HG02938 (cell line): ENCODE measurements around the gene GLB1L2.
A peak's percentile ranks its signal among the peaks of the same experiment; 100 is the strongest.

ENCODE experiments used
- ATAC-seq: cut with Tn5 transposase; IDR thresholded peaks from one replicate; pipeline ENCODE4 v1.9.1; 2021; ENCODE audit warnings: mild to moderate bottlenecking, moderate library complexity; ENCODE audit not compliant: unreplicated experiment

The GLB1L2 gene

GRCh38 chr11:134346101-134346975, 14.6 kb downstream of the GLB1L2 start:
- no peak for ATAC-seq

- ATAC-seq, result no peak
Observed at GRCh38 chr11:134346976-134347350, 15.2 kb downstream of the GLB1L2 start.

DNA sequence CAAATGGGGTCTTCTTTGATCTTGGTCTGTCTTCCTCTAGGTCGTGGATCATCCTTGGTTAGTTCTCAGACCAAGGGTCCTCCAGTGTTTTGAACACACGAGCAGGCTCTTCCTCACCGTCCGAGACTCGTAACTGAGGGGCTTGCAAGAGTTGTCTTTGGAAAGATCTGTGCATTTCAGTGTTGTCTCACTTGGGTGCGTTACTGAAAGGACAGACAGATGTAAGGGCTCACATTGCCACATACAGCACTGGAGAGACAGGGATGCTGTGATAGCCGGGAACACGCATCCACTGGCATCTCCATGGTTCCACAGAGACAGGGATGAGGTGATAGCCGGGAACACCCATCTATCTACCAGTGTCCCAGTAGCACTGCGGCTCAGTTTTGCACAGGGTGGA, 15.7 kb downstream of the GLB1L2 start:
- ATAC-seq, result no peak

DNA sequence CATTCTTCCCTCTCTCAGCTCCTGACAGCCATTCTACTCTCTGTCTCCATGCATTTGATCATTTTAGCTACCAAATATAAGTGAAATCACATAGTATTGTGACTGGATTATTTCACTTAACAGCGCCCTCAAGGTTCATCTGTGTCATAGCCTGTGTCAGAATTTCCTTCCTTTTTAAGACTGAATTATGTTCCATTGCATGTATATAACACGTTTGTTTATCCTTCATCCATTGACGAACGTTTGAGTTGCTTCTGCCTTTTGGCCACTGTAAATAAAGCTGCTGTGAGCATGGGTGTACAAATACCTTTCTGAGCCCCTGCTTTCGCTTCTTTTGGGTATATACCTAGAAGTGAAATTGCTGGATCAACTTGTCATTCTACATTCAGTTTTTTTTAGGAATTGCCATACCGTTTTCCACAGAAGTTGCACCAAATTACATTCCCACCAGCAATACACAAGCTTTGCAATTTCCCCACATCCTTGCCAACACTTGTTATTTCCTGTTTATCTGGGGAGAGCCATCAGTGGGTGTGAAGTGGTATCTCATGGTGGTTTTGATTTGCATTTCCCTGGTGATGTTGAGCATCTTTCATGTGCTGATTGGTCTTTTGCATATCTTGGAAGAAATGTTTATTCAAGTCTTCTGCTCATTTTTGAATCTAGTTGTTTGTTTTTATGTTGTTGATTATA, 17.5 kb downstream of the GLB1L2 start:
- ATAC-seq, result no peak

DNA sequence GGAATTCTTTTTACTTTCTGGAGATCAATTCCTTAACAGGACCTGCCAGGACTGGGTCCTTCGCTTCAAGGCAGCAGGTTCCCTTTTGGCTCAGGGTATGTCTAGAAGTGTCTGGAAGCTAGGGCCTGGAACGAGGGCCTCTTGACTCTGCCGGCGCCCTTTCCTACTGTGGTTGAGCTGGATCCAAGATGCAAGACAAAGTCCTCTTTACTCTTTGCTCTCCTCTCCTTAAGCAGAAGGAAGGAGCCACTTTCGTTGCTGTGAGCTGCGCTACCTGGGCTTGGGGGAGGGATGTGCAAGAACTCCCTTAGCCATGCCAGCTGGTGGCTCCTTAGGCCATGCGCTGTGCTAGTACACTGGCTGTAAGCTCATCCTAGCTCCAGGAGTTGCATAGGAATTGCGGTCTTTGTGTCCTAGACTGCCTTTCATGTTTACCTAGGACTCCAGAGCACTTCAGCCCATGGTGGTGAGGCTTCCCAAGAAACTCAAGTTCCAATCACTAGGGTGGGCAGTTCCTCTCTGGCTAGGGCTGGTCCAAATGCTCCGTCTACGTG, 18.1 kb downstream of the GLB1L2 start:
- ATAC-seq, result no peak

- peak; percentile 68 for ATAC-seq
Observed at GRCh38 chr11:134350381-134350780, 18.6 kb downstream of the GLB1L2 start.

GRCh38 chr11:134352111-134352510, 20.3 kb downstream of the GLB1L2 start:
- ATAC-seq, result no peak

- ATAC-seq, result no peak
Observed at GRCh38 chr11:134355136-134355535, 23.3 kb downstream of the GLB1L2 start.

- no peak for ATAC-seq
Observed at GRCh38 chr11:134355656-134356055, 23.9 kb downstream of the GLB1L2 start.

- no peak for ATAC-seq
Observed at GRCh38 chr11:134356656-134357544, 25.1 kb downstream of the GLB1L2 start.

DNA sequence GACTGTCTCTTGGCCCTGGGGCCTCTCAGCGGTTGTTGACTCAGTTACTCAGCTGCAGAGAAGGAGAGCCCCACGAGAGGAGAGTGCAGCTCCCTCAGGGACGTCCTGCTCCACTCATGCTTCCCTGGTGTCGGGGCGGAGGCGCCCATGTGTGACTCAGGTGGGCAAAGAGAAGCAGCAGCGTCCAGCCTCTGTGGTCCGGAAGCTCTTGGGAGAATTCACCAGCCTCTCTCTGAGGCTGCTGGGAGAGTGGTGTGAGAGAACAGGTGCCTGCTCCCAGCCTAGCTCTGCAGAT, 25.7 kb downstream of the GLB1L2 start:
- ATAC-seq, result no peak

DNA sequence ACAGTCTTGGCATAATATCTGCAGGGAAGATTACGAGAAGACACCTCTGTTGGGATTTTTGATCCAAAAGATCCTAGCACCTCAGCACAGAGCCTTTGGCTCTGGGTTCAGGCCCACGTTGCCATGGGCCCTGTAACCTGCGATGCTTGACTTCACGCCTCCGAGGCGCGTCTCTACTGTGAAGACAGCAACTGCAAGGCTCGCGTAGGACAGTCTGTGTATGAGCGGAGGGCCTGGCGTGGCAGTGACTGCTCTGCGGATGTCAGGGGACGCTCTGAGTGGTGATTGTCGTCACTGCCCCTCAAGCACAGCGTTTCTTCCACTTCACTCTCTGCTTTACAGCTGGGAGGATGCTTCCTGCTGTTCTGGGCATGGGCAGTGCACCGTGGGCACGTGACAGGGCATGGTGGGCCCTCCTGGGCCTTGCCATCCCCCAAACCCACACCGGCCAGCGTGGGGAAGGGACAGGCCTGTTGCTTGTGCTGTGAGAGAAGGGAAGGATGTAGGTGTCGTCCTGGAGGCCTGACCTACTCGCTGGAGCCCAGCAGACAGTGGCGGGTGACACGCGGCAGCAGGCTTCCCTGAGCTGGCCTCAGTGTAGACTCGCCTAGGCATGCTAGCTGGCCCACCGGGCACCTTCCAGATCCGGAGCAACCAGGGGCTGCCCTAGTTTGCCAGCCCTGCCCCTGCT, 26.5 kb downstream of the GLB1L2 start:
- no peak for ATAC-seq

DNA sequence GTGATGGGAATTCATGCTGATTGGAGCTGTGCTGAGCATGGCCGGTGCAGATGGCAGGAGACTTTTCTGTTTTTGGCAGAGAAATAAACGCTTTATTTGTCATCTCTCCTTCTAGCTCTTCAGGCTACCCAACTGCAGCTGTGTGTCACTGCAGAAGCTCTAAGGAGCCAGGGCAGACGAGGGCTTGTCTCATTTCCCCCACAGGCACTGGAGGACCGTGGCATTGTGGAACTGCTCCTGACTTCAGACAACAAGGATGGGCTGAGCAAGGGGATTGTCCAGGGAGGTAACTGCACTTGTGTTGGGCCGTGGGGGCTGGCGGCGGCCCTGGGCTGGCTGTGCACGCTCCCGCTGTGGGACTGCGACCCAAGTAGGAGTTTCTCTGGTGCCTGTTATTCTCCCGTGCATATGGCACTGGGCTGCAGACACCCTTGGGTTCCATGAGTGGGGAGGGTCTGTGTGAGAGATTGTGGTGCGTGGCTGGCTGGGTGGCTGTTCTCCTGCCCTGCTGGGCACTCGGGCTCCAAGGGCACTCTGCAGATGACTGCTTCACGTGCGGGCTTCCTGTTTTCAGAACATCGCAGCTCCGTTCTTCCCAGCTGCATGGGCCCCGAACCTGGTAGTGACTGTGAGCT, 27.2 kb downstream of the GLB1L2 start:
- ATAC-seq, result no peak

- ATAC-seq, result no peak
Observed at GRCh38 chr11:134359646-134360045, 27.9 kb downstream of the GLB1L2 start.

- peak; percentile 79 for ATAC-seq
Observed at GRCh38 chr11:134360050-134360835, 28.5 kb downstream of the GLB1L2 start.

- no peak for ATAC-seq
Observed at GRCh38 chr11:134361661-134362060, 29.9 kb downstream of the GLB1L2 start.

DNA sequence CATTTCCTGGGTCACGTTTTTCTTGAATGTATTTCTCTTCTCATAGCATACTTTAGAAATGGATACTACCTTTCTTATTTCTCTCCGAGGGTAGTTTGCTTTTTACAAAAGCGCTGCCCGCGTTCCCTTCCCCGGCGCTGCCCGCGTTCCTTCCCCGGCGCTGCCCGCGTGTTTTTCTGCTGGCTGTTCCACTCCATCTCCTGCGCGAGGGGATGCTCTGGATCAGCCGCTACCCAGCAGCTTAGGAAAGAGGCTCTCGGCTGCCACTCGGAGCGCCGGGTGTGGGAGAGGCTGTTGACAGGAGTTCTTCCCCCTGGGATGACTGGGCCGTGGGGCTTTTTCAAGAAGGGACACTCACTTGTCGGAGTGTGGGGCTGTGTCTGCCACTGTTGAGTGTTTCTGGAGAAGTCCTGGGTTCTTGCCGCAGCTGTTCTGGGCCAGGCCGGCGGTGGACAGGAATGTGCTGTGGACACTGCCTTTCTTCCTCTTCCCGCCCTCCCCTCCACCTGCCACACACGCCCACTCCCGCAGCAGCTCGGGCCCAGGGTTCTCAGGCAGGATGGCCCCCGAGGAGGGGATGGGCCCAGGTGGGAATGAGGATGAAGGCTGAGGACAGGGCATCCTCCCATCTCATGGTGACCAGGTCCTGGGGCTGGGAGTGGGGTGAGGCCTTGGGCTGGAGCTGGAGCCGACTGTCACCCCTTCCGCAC, 30.6 kb downstream of the GLB1L2 start:
- no peak for ATAC-seq

- no peak for ATAC-seq
Observed at GRCh38 chr11:134363161-134363560, 31.4 kb downstream of the GLB1L2 start.

DNA sequence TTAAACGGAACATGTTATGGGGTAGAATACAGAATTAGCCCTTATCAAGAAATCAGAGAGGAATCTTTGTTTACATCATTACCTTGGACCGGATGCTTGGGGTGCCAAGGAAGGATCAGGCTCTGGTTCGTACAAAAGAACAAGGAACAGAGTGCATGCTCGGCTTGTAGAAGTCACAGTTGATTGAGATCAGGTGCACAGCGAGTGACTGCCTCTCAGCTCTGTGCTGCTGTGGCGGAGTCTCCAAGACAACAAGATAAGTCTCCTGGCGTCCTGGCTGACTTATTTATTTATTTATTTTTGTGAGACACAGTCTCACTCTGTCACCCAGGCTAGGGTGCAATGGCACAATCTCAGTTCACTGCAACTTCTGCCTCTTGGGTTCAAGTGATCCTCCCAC, 31.8 kb downstream of the GLB1L2 start:
- ATAC-seq, result no peak
